ENCODE results near the gene LRP1B.

LRP1B gene

GRCh38 chr2:141943918-141944317 lies 186.9 kb downstream of the LRP1B start:
- DNase-seq = no peak

GRCh38 chr2:141942006-141942789 lies 188.6 kb downstream of the LRP1B start:
- DNase-seq = no peak

GRCh38 chr2:141941210-141941714 lies 189.6 kb downstream of the LRP1B start:
- DNase-seq = no peak

- no peak for DNase-seq
These were observed 190.1 kb downstream of the LRP1B start for GRCh38 chr2:141940709-141941108.

GRCh38 chr2:141933226-141933625 lies 197.6 kb downstream of the LRP1B start:
- DNase-seq = no peak

GRCh38 chr2:141932261-141932660 lies 198.6 kb downstream of the LRP1B start:
- DNase-seq = no peak

- no peak for DNase-seq
These were observed 199.0 kb downstream of the LRP1B start for GRCh38 chr2:141931797-141932196.

- DNase-seq = no peak
These were observed 200.0 kb downstream of the LRP1B start for GRCh38 chr2:141930803-141931202.

- no peak for DNase-seq
These were observed 201.2 kb downstream of the LRP1B start for GRCh38 chr2:141929331-141930252.

- no peak for DNase-seq
These were observed 202.3 kb downstream of the LRP1B start for GRCh38 chr2:141928476-141928875.

- DNase-seq = no peak
These were observed 203.3 kb downstream of the LRP1B start for GRCh38 chr2:141927536-141927935.

- DNase-seq = no peak
These were observed 205.3 kb downstream of the LRP1B start for GRCh38 chr2:141925511-141925910.

- DNase-seq = no peak
These were observed 207.2 kb downstream of the LRP1B start for GRCh38 chr2:141923657-141924056.

GRCh38 chr2:141911485-141912066 lies 219.2 kb downstream of the LRP1B start:
- DNase-seq = no peak

GRCh38 chr2:141906678-141907077 lies 224.1 kb downstream of the LRP1B start:
- no peak for DNase-seq

- DNase-seq = no peak
These were observed 230.0 kb downstream of the LRP1B start for GRCh38 chr2:141900826-141901225.

GRCh38 chr2:141899740-141900139 lies 231.1 kb downstream of the LRP1B start:
- DNase-seq = no peak

- no peak for DNase-seq
These were observed 241.0 kb downstream of the LRP1B start for GRCh38 chr2:141889788-141890187.

GRCh38 chr2:141888987-141889555 lies 241.7 kb downstream of the LRP1B start:
- no peak for DNase-seq

GRCh38 chr2:141887363-141887762 lies 243.5 kb downstream of the LRP1B start:
- DNase-seq = no peak

GRCh38 chr2:141878016-141878415 lies 252.8 kb downstream of the LRP1B start:
- no peak for DNase-seq

GRCh38 chr2:141871913-141872634 lies 258.7 kb downstream of the LRP1B start:
- no peak for DNase-seq

Data from CD4-positive, alpha-beta T cell treated with Interleukin-1 beta for 1 hour (primary cell).